Mononuclear cell (primary cell): ENCODE measurements around the gene AQP6. TPM values are rescaled to one million over a fixed set of nuclear protein-coding genes. Genes with fewer than 3 reads are reported as not detected.
A peak's percentile ranks its signal among the peaks of the same experiment; 100 is the strongest.

Experiments used
- H3K27me3 ChIP-seq: 2 replicates; pipeline ENCODE4 v1.6.0; 2011; ENCODE audit warnings: low read length, control low read depth; ENCODE audit not compliant: insufficient read depth
- H3K4me1 ChIP-seq: 2 replicates; pipeline ENCODE4 v1.5.1; 2011; ENCODE audit warnings: mild to moderate bottlenecking, low read length, control low read depth; ENCODE audit not compliant: insufficient read depth
- H3K4me3 ChIP-seq: 2 replicates; pipeline ENCODE4 v1.5.1; 2011; ENCODE audit warnings: mild to moderate bottlenecking, low read length, moderate library complexity
- H3K9me3 ChIP-seq: 2 replicates; pipeline ENCODE4 v1.5.1; 2011; ENCODE audit warnings: low read depth, mild to moderate bottlenecking, control low read depth, low read length
- total RNA-seq: library from RNA; depleted of rRNA; stranded (reverse); fragments of >200 nt; gene quantifications from one replicate; pipeline ENCODE4 v1.2.3, GENCODE V29; 2012

Gene AQP6
- total RNA-seq, 1 donor, result not detected

DNA sequence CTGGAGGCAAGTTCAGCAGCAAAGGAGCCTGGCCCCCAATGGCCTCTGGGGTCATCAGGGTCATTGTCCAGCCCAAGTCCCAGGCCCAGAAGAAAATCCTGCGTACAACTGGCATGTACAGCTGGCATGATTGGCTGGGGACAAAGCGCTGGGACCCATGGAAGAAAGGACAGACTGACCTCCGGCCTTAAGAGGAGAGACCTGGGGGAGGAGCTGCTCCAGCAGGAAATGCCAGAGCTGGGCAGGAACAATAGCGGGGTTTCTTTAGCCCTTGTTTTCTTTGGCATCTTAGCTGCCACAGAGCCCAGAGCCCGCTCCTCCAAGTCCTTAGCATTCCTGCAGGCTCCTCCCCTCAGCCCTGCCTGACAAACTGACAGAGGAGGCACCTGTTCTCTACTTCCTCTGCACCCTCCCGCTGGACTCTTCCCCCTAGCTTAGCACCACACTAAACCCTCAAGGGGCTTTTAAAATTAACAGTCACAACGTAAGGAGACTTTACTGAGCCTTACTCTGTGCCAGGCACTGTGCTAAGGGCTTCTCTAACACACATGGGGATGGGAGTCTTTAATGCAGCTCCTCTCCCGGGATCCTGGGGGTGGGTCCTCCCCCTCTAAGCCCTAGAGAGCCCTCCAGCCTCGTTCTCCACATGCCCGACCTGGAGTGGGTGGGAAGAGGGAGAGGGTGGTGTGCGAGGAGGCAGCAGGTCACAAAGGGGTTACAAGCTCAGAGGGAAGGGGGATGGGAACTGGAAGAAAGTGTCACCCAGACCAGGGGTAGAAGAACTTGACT, 12.9 kb upstream of the AQP6 start:
- no peak overlapping the region for H3K4me3 ChIP-seq
- no peaks in the 10 kb centered on the region for H3K9me3 ChIP-seq
- peaks cover 17% of the 10 kb centered on the region for H3K4me1 ChIP-seq
- H3K27me3 ChIP-seq, result peaks cover 69% of the 10 kb centered on the region

DNA sequence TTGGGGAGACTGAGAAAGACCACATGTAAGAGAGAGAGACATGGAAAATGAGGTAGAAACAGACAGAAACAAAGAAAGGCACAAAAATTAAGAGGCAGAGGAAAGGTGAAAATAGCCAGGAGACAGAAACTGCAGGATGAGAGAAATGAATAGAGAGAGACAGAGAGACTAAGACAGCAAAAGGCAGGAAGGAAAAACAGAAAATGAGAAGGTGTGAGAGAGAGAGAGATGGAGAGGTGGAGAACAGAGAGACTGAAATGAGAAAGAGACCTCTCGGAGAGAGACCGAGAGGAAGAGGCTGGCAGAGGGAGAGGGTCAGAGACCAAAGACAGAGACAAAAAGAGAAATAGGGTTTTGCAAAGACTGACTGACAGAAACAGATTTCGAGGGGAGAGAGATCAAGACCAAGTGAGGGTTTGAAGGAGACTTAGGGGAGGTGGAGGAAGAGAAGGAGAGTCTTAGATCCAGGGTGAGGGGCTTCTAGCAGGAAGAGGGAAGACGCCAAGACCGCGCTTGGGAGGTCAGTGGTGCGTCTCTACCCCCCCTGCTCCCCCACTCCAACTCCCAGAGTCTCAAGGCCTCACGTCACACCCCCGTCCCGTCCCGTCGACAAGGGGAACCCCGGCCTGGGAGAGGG, 12.2 kb upstream of the AQP6 start:
- H3K27me3 ChIP-seq, result peaks cover 62% of the 10 kb centered on the region
- no peak overlapping the region for H3K4me3 ChIP-seq
- no peaks in the 10 kb centered on the region for H3K9me3 ChIP-seq
- peaks cover 15% of the 10 kb centered on the region for H3K4me1 ChIP-seq

DNA sequence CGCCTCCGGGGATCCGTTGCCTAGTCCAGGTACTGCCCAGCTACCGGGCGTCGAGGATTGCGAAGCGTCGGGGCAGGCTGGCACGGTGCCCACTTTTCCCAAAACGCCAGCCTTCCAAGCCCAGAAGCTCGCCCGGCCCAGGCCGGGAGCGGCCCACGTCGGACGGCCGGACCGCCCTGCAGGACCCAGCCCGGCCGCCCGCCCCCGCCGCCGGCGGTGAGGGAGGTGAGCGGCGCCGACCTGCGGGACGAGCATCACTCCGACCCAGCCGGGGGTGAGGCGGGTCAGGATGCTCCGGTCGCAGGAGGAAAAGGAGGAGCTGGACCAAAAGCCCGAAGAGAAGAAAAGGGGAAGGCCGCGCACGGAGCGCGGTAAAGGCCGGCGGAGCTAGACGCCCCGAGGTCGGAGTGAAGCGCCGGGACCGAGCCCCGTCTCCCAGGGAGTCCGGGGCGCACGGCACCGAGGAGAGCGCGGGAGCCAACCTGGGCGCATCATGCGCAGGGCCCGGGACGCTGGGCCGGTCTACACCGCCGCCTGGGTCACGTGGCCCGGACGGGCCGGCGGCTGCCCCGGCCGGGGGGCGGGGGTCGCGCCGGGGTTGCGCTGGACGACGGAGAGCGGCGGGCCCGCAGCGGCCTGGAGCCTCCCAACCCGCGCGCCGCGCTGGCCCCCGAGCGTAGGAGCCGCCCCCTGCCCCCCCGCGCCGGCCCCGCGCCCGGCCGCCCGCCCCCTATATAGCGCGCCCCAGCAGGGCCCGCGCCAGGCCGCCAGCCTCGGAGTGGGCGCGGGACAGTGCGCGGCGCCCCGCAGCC, 11.4 kb upstream of the AQP6 start, which contains the start of gene AQP5:
AQP5 (plus strand) TSS at position 762 of the 812 bp plus-strand sequence. CDS start 146 bp downstream, outside the sequence.
- peaks cover 57% of the 10 kb centered on the region for H3K27me3 ChIP-seq
- no peaks in the 10 kb centered on the region for H3K9me3 ChIP-seq
- no peak within 1 kb of the TSS for H3K4me3 ChIP-seq
- H3K4me1 ChIP-seq, result peaks cover 7% of the 10 kb centered on the region

DNA sequence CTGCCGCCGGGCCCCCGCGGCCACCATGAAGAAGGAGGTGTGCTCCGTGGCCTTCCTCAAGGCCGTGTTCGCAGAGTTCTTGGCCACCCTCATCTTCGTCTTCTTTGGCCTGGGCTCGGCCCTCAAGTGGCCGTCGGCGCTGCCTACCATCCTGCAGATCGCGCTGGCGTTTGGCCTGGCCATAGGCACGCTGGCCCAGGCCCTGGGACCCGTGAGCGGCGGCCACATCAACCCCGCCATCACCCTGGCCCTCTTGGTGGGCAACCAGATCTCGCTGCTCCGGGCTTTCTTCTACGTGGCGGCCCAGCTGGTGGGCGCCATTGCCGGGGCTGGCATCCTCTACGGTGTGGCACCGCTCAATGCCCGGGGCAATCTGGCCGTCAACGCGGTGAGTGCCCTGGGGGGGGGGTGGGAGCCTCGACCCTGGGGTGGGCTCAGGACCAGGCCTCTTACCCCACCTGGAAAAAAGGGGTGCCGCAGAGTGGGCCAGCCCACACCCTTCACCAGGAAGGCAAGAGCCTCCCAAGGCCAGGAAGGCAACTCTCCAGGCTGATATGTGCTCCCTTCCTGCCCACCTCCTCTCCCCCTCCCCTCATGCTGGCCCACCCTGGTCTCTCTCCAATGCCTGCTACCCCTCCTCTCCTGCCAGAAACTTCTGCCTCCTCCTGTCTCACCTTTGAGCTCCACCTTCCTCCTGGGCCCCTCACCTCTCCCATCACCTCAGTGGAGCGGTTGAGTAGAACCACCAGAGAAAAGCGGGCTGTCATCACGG, 10.6 kb upstream of the AQP6 start:
- Histone ChIP-seq H3K9me3 (no peaks in the 10 kb centered on the region), H3K4me1 (peaks cover 7% of the 10 kb centered on the region), H3K27me3 (peaks cover 49% of the 10 kb centered on the region), H3K4me3 (no peak overlapping the region)

DNA sequence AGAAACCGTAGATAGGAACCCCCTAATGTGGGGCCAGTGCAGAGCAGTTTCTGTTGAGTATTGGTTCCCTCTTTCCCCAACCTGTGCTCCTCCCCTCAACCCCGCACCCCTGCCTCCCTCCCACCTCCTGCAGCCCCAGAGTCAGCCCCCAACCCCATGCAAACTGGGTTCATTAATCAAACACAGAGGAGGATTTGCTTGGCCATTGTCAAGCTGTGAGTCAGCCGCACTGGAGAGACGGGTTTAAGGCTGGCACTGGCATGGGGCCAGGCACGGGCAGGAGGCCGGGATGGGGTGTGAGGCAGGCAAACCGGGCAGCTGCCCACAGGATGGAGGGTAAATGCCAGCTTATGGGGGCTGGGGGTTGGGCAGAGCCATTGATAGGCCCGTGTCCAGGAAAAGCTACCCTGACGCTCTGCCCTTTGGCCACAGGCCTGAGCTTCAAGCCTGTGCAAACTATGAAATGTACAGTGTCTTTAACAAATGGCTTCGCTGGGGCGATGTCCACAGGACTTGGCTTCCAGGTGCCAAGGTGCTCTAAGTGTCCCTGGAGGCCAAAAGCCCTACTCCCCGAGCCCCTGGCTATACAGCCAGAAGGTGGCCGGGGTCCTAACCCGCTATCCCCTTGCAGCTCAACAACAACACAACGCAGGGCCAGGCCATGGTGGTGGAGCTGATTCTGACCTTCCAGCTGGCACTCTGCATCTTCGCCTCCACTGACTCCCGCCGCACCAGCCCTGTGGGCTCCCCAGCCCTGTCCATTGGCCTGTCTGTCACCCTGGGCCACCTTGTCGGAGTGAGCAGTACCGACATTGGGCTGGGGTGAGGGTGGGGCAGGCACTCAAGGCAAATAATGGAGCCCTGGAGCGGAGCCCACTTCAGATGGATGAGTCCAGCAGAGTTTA, 9.6 kb upstream of the AQP6 start:
- H3K4me3 ChIP-seq, result no peak overlapping the region
- H3K4me1 ChIP-seq, result peaks cover 15% of the 10 kb centered on the region
- peaks cover 39% of the 10 kb centered on the region for H3K27me3 ChIP-seq
- no peaks in the 10 kb centered on the region for H3K9me3 ChIP-seq

DNA sequence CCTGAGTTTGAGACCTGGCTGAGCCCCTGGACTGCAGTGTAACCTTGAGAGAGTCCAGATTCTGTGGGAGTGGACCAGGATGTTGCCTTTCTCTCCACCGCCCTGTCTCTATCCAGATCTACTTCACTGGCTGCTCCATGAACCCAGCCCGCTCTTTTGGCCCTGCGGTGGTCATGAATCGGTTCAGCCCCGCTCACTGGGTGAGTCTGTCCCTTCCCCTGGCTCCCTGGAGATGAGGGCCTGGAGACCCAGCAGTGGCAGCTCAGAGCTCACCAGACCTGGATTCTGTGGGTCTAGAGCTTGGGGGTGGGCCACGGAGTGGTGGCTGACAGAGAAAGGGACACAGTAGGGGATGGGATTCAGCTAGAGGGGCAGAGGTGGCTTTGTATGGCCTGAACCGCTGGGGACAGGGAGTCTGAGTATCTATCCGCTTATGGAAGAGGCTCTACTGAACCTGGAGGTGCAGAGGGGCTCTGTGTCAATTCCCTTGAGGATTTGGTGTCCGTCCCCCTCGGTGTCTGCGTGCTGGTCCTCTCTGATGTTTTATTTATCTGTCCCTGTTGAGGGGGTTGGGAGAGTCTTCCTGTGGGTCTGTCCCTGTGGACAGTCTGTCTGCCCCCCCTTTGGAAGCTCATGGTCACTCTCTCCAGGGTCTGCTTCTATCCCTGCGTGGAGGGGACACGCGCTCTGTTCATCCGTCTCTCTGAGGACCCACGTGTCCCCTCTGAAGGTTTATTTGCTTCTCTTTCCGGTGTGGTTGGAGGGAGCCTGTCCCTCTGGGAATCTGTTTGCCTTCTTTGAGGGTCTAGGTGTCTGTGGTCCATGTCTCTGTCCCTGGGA, 8.6 kb upstream of the AQP6 start:
- H3K9me3 ChIP-seq, result no peaks in the 10 kb centered on the region
- H3K4me1 ChIP-seq, result peaks cover 15% of the 10 kb centered on the region
- H3K27me3 ChIP-seq, result peaks cover 29% of the 10 kb centered on the region
- H3K4me3 ChIP-seq, result no peak overlapping the region

DNA sequence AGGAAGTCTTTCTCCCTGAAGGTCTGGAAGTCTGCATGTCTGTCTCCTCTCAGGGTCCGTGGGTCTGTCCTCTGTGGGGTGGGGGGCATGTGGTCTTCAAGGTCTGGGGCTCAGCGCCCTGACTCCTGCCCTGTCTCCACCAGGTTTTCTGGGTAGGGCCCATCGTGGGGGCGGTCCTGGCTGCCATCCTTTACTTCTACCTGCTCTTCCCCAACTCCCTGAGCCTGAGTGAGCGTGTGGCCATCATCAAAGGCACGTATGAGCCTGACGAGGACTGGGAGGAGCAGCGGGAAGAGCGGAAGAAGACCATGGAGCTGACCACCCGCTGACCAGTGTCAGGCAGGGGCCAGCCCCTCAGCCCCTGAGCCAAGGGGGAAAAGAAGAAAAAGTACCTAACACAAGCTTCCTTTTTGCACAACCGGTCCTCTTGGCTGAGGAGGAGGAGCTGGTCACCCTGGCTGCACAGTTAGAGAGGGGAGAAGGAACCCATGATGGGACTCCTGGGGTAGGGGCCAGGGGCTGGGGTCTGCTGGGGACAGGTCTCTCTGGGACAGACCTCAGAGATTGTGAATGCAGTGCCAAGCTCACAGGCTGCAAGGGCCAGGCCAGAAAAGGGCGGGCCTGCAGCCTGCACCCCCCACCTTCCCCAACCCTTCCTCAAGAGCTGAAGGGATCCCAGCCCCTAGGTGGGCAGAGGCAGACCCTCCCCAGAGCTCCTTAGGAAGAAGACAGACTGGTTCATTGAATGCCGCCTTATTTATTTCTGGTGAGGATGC, 7.7 kb upstream of the AQP6 start:
- no peaks in the 10 kb centered on the region for H3K9me3 ChIP-seq
- H3K4me3 ChIP-seq, result no peak overlapping the region
- peaks cover 15% of the 10 kb centered on the region for H3K4me1 ChIP-seq
- H3K27me3 ChIP-seq, result peaks cover 20% of the 10 kb centered on the region

DNA sequence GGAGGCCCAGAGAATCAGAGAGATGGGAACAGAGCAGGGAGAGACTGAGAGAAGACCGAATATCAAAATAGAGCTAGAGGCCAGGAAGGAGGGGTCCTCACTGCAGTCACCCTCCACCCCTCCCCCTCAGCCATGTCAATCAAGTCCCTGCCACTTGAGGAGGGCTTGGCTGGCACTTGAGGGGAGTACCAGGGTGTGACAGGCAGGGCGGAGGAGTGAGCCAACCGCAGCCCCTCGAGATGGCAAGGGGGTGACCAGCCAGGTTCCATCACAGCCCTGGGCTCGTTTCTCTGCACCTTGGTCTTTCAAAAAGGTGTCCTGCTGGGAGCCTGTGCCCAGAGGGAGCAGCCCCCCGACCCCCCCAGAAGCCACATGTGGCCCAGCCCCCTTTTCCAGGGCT, 6.9 kb upstream of the AQP6 start:
- no peak overlapping the region for H3K4me3 ChIP-seq
- H3K9me3 ChIP-seq, result no peaks in the 10 kb centered on the region
- peaks cover 12% of the 10 kb centered on the region for H3K27me3 ChIP-seq
- H3K4me1 ChIP-seq, result peaks cover 15% of the 10 kb centered on the region

DNA sequence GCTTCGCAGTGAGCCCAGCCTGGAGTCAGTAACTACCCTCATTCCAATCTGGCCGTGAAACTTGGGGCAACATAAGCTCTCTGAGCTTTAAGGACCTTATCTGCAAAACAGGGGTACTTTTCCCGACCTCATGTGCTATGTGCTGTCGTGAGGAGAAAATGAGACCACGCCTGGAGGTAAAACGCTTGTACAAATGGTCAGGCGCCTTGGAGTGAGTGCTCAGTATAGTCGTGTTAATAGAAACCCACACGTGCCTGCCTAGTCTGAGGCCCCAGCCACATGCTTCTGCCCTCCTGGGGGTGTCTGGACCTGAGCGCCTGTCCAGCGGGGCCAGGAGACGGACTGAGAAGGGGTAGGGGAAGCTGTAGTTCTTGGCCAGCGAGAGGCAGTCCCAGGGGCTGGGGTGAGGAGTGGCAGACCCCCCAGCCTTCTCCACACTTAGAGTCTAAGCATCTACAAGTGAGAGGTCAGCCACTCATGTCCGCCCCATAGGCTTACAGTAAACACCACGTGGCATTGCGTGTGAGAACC, 6.2 kb upstream of the AQP6 start:
- H3K27me3 ChIP-seq, result peaks cover 10% of the 10 kb centered on the region
- no peak overlapping the region for H3K4me3 ChIP-seq
- H3K4me1 ChIP-seq, result peaks cover 10% of the 10 kb centered on the region
- no peaks in the 10 kb centered on the region for H3K9me3 ChIP-seq

DNA sequence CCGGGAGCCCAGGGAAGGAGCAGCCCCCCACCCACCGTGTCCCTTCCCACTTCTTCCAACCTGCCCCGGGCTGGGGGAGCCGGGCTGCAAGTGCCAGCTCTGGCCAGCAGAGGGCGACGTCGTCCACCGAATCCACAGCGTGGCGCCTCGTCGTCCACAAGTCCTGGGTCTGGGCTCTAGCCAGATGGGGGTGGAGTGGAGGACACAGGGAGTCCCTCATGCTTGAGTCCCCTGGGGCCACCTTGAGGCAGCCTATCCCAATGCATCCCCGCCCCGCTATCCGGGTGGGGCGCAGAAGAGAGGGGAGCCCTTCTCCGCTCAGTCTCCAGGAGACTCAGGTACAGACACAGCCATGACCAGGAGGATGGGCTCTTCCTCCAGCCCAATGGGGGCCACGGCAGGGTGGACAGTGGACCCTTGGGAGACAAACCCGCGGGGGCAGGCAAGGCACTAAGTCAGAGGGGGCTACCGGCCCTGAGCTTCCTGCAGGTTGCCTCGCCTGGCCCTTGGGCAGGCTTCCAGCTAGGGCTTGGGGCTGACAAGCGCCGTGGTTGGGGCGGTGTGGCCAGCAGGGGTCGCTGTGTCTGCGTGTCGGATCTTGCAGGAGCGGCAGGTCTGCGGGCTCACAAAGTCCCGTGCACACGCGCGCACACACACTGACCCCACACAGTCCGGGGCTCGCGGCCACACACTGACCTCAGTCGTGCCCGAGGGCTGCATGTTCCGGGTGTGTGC, 5.5 kb upstream of the AQP6 start:
- H3K9me3 ChIP-seq, result no peaks in the 10 kb centered on the region
- peaks cover 10% of the 10 kb centered on the region for H3K27me3 ChIP-seq
- H3K4me1 ChIP-seq, result peaks cover 10% of the 10 kb centered on the region
- H3K4me3 ChIP-seq, result peak overlapping the region; percentile 17

DNA sequence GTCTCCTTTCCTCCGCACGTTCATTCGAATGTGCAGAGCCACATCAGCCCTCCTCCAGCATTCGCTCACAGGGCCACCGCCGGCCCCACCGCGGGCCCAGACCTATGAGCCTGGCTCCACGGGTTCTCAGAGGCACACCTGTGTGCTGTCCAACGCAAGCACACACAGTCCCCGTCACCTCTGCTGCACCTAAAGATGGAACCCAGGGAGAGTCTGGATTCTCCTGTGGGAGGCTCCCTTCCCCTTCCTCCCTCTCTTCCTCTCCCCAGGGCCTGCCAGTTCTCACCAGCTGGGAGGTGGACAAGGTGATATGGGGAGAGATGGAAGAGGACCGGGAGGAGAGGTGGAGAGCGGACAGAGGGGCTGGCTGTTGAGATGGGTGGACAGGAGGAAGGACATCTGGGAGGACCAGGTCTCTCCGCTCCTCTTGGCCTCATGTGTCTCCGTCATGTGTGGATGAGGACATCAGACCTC, 4.9 kb upstream of the AQP6 start:
- Histone ChIP-seq H3K27me3 (peaks cover 7% of the 10 kb centered on the region), H3K4me1 (peaks cover 10% of the 10 kb centered on the region), H3K4me3 (no peak overlapping the region), H3K9me3 (no peaks in the 10 kb centered on the region)

DNA sequence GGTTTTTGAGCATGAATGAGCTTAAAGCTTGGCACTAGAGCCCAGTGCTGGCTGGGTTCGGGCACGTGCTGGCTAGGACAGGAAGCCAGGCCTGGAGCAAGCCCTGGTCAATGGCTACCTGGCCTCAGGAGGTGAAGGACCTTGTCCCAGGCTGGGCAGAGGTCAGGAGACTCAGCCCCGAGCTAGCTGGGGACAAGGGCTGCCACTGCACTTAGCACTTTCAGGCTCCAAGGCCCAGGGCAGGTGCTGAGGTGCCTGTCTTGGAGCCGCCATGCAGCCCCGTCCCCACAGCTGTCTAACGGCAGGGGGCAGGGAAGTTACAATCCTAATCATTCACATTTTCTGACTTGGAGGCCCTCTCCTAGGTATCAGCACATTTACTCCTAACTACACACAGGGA, 4.3 kb upstream of the AQP6 start:
- Histone ChIP-seq H3K9me3 (no peaks in the 10 kb centered on the region), H3K27me3 (peaks cover 2% of the 10 kb centered on the region), H3K4me3 (no peak overlapping the region), H3K4me1 (peaks cover 10% of the 10 kb centered on the region)
